ENCODE results near the gene IFFO2. TPM values are rescaled to one million over a fixed set of nuclear protein-coding genes. Genes with fewer than 3 reads are reported as not detected.

IFFO2 gene
- total RNA-seq, 1 experiment from 2014 or later = 15.6 TPM

- H4K20me1 ChIP-seq (ENCODE audit: insufficient read depth) = no peaks in the 10 kb centered on the region
- H3K27me3 ChIP-seq (ENCODE audit: insufficient read depth, low read length) = no peaks in the 10 kb centered on the region
- no peak overlapping the region for H3K27ac ChIP-seq (ENCODE audit: low read depth, low read length)
- TF ChIP-seq ZNF274 (IDR thresholded peaks at IDR 0.05; ENCODE audit: low read depth, low read length) = no peak
- TF ChIP-seq EZH2 (IDR thresholded peaks at IDR 0.05) = no peak
- TF ChIP-seq ATF3 (IDR thresholded peaks at IDR 0.05) = no peak
- TF ChIP-seq POLR2A (IDR thresholded peaks at IDR 0.05; ENCODE audit: borderline replicate concordance, extremely low read depth, insufficient read depth, insufficient read length) = no peak
- TF ChIP-seq RAD21 (IDR thresholded peaks at IDR 0.05; ENCODE audit: low read depth) = no peak
- no peak for TF ChIP-seq REST (IDR thresholded peaks at IDR 0.05; ENCODE audit: low read depth)
- no peak for TF ChIP-seq SRF (IDR thresholded peaks at IDR 0.05; ENCODE audit: low read depth)
- RAD21 ChIA-PET (ENCODE audit: low non-redundant PET in 1 of 2, low total read pairs in 2 of 2, uncharacterized antibody in 2 of 2, unreplicated experiment in 2 of 2) = no interaction called here
- H3K79me2 ChIP-seq (ENCODE audit: insufficient read depth, low read length) = no peaks in the 10 kb centered on the region
- no peak overlapping the region for H2AFZ ChIP-seq (ENCODE audit: low read depth, low read length, poor library complexity, severe bottlenecking)
- DNase-seq (ENCODE audit: low read depth, low spot score) = no peak
- POLR2A ChIA-PET = interaction anchor here (1.2 kb wide), 1 partner anchor 12 kb away, joined by 3 read pairs; no protein-coding TSS in a partner anchor
- H3K9me3 ChIP-seq (ENCODE audit: control insufficient read depth in 1 of 2, insufficient read depth in 1 of 2, low read depth in 1 of 2, low read length in 2 of 2) = peaks cover 0 to 5% of the 10 kb centered on the region in 2 experiments; a peak in 1 of 4 replicates
- peaks cover 0 to 6% of the 10 kb centered on the region in 2 experiments; a peak in 1 of 4 replicates for H3K4me1 ChIP-seq (ENCODE audit: control insufficient read depth in 1 of 2, insufficient read depth in 2 of 2, low read length in 2 of 2)
- no peak overlapping the region for H3K9ac ChIP-seq (ENCODE audit: low read length)
- CTCF ChIA-PET = no interaction called here
- intact Hi-C loops (cut with micrococcal nuclease) = no loop called here
- no peaks in the 10 kb centered on the region for H3K36me3 ChIP-seq (ENCODE audit: control insufficient read depth in 1 of 2, insufficient read depth in 2 of 2, low read length in 2 of 2)
- H3K9me2 ChIP-seq (ENCODE audit: insufficient read depth) = no peaks in the 10 kb centered on the region
- no peak overlapping the region for H3K4me2 ChIP-seq (ENCODE audit: low read length)
- no TSS peak for BruUV-seq (replicated peaks)
- H3K4me3 ChIP-seq (replicated peaks in 1 of 2; ENCODE audit: low read depth in 1 of 2, low read length in 2 of 2) = no peak overlapping the region
- no peak for ATAC-seq
Measured at GRCh38 chr1:18999359-18999758, 42.9 kb upstream of the IFFO2 start.
